HCT116 (cell line): Measurements from ENCODE around the gene TLK1. TPM values are rescaled to one million over a fixed set of nuclear protein-coding genes. Genes with fewer than 3 reads are reported as not detected.

Experiments used
- ATAC-seq: fragments of 200-7000 bp; cut with Tn5 transposase; 2 replicates; pipeline ENCODE4 v1.9.1; 2020; ENCODE audit warnings: mild to moderate bottlenecking, moderate library complexity
- BruUV-seq: library from RNA; stranded (reverse); fragments of 400-500 nt; replicated peaks from 2 replicates; lab custom pipeline; 2021; lab: Mats Ljungman, UMichigan
- CTCF ChIA-PET: fragments of 300-600 bp; sonication (Branson Sonifier 250); formaldehyde crosslinking; loops from one replicate; lab custom pipeline; 2021; ENCODE audit warnings: antibody characterized with exemption; lab: Charles Lee
- POLR2A ChIA-PET: fragments of 300-600, 350-600 bp; sonication (Branson Sonifier 250); formaldehyde crosslinking; loops from one replicate; lab custom pipeline; 2021; ENCODE audit warnings: antibody characterized with exemption; lab: Charles Lee
- RAD21 ChIA-PET, 2 experiments: fragments of 300-600 bp; sonication (Branson Sonifier 250); formaldehyde crosslinking; loops; one replicate each; lab custom pipeline; 2023; ENCODE audit warnings: low total read pairs in 2 of 2; ENCODE audit not compliant: uncharacterized antibody in 2 of 2, unreplicated experiment in 2 of 2, low non-redundant PET in 1 of 2; lab: Charles Lee
- DNase-seq: peaks from one replicate; pipeline ENCODE4 v3.0.0-alpha.2; 2010; ENCODE audit warnings: low read depth, low spot score
- H2AFZ ChIP-seq: fragments of 200-600 bp; shearing (Covaris generic), sonication (generic); 2 replicates; pipeline ENCODE4 v1.6.1; 2017; ENCODE audit warnings: low read depth, mixed run types, mixed read lengths, antibody characterized with exemption, low read length; ENCODE audit not compliant: poor library complexity, severe bottlenecking
- H3K27ac ChIP-seq: 2 replicates; pipeline ENCODE4 v1.5.1; 2012; ENCODE audit warnings: low read depth, low read length
- H3K27me3 ChIP-seq: fragments of 200-600 bp; sonication (generic); 2 replicates; pipeline ENCODE4 v1.6.1; 2016; ENCODE audit warnings: mixed run types, low read length, mixed read lengths; ENCODE audit not compliant: insufficient read depth
- H3K36me3 ChIP-seq, 2 experiments: fragments of 200-500 bp in 1 of 2; fragments of 200-600 bp in 1 of 2; sonication (Bioruptor generic) in 1 of 2; sonication (generic) in 1 of 2; 2 replicates each; pipeline versions ENCODE4 v1.5.1 to v1.6.1; 2014 to 2016; ENCODE audit warnings: low read length in 2 of 2, inconsistent platforms in 1 of 2, mixed read lengths in 1 of 2, mixed run types in 1 of 2; ENCODE audit not compliant: insufficient read depth in 2 of 2, control insufficient read depth in 1 of 2
- H3K4me1 ChIP-seq, 2 experiments: fragments of 200-600 bp in 1 of 2; sonication (generic) in 1 of 2; 2 replicates each; pipeline versions ENCODE4 v1.5.1 to v1.6.1; 2012 to 2017; ENCODE audit warnings: low read length in 2 of 2, inconsistent platforms in 1 of 2, mild to moderate bottlenecking in 1 of 2, mixed read lengths in 1 of 2, mixed run types in 1 of 2, moderate library complexity in 1 of 2; ENCODE audit not compliant: insufficient read depth in 2 of 2, control insufficient read depth in 1 of 2
- H3K4me2 ChIP-seq: fragments of 200-600 bp; sonication (generic); 2 replicates; pipeline ENCODE4 v1.6.1; 2017; ENCODE audit warnings: mixed run types, low read length, mixed read lengths
- H3K4me3 ChIP-seq, 2 experiments: fragments of 200-600 bp in 1 of 2; sonication (generic) in 1 of 2; replicated peaks in 1 of 2; 2 replicates each; pipeline ENCODE4 v1.5.1; 2011 to 2016; ENCODE audit warnings: low read length in 2 of 2, control low read depth in 1 of 2, low read depth in 1 of 2, mild to moderate bottlenecking in 1 of 2, mixed read lengths in 1 of 2, mixed run types in 1 of 2
- H3K79me2 ChIP-seq: fragments of 200-600 bp; sonication (generic); 2 replicates; pipeline ENCODE4 v1.6.1; 2017; ENCODE audit warnings: mild to moderate bottlenecking, mixed run types, low read length, moderate library complexity, mixed read lengths; ENCODE audit not compliant: insufficient read depth
- H3K9ac ChIP-seq: fragments of 200-600 bp; sonication (generic); 2 replicates; pipeline ENCODE4 v1.6.1; 2016; ENCODE audit warnings: low read length, mixed read lengths
- H3K9me2 ChIP-seq: fragments of 200-600 bp; sonication (generic), shearing (Covaris generic); 2 replicates; pipeline ENCODE4 v1.6.1; 2017; ENCODE audit warnings: mixed run types, mild to moderate bottlenecking, moderate library complexity; ENCODE audit not compliant: insufficient read depth
- H3K9me3 ChIP-seq, 2 experiments: fragments of 200-500 bp in 1 of 2; fragments of 200-600 bp in 1 of 2; sonication (Bioruptor generic) in 1 of 2; sonication (generic) in 1 of 2; 2 replicates each; pipeline ENCODE4 v1.6.1; 2014 to 2017; ENCODE audit warnings: low read length in 2 of 2, mixed read lengths in 2 of 2, inconsistent platforms in 1 of 2, low read depth in 1 of 2, mild to moderate bottlenecking in 1 of 2, mixed run types in 1 of 2, moderate library complexity in 1 of 2; ENCODE audit not compliant: control insufficient read depth in 1 of 2, insufficient read depth in 1 of 2
- H4K20me1 ChIP-seq: fragments of 200-600 bp; sonication (generic), shearing (Covaris generic); 2 replicates; pipeline ENCODE4 v1.6.1; 2017; ENCODE audit warnings: mixed run types, mild to moderate bottlenecking, moderate library complexity; ENCODE audit not compliant: insufficient read depth
- CBX3 ChIP-seq: IDR thresholded peaks from 2 replicates; pipeline ENCODE4 v1.6.1; 2012; ENCODE audit warnings: low read depth
- CEBPB ChIP-seq: IDR thresholded peaks from 2 replicates; pipeline ENCODE4 v1.6.1; 2012; ENCODE audit warnings: low read depth
- EGR1 ChIP-seq: IDR thresholded peaks from 2 replicates; pipeline ENCODE4 v1.6.1; 2012; ENCODE audit warnings: low read depth
- ELF1 ChIP-seq: IDR thresholded peaks from 2 replicates; pipeline ENCODE4 v1.6.1; 2012; ENCODE audit warnings: low read depth, borderline replicate concordance
- EZH2 ChIP-seq: fragments of 200-600 bp; sonication (generic); IDR thresholded peaks from 2 replicates; pipeline ENCODE4 v1.6.1; 2017; ENCODE audit warnings: antibody characterized with exemption, mixed run types
- POLR2A ChIP-seq: IDR thresholded peaks from 2 replicates; pipeline ENCODE4 v1.7.0; 2011; ENCODE audit warnings: borderline replicate concordance; ENCODE audit not compliant: insufficient read depth, insufficient read length; ENCODE audit errors: extremely low read depth
- POLR2AphosphoS5 ChIP-seq: IDR thresholded peaks from 2 replicates; pipeline ENCODE4 v1.6.1; 2011; ENCODE audit warnings: mild to moderate bottlenecking, low read depth, low read length, moderate library complexity
- SIN3A ChIP-seq: IDR thresholded peaks from 2 replicates; pipeline ENCODE4 v1.6.1; 2012; ENCODE audit warnings: low read depth
- YY1 ChIP-seq: IDR thresholded peaks from 2 replicates; pipeline ENCODE4 v1.6.1; 2011; ENCODE audit warnings: low read length, low read depth, moderate library complexity, mild to moderate bottlenecking; ENCODE audit not compliant: insufficient replicate concordance; ENCODE audit errors: extremely low read depth
- ZBTB33 ChIP-seq: IDR thresholded peaks from 2 replicates; pipeline ENCODE4 v1.6.1; 2011; ENCODE audit warnings: mild to moderate bottlenecking, low read length, moderate library complexity; ENCODE audit not compliant: insufficient replicate concordance; ENCODE audit errors: extremely low read depth
- ZFX ChIP-seq: fragments of 450-650 bp; IDR thresholded peaks from 2 replicates; pipeline ENCODE4 v1.6.1; 2017
- intact Hi-C: fragments of 100-400 bp; cut with micrococcal nuclease; formaldehyde crosslinking; loops from 2 replicates; pipeline ENCODE4 v1.10.0; 2022
- total RNA-seq: library from RNA; stranded (reverse); gene quantifications from one replicate; pipeline ENCODE4 v1.2.1, GENCODE V29; 2021; ENCODE audit not compliant: unreplicated experiment
- TF ChIP-seq, protein P1 (sequence below): IDR thresholded peaks from 2 replicates; pipeline ENCODE4 v1.6.1; 2012

The TLK1 gene
- total RNA-seq, 1 experiment from 2014 or later = 57.7 TPM

DNA sequence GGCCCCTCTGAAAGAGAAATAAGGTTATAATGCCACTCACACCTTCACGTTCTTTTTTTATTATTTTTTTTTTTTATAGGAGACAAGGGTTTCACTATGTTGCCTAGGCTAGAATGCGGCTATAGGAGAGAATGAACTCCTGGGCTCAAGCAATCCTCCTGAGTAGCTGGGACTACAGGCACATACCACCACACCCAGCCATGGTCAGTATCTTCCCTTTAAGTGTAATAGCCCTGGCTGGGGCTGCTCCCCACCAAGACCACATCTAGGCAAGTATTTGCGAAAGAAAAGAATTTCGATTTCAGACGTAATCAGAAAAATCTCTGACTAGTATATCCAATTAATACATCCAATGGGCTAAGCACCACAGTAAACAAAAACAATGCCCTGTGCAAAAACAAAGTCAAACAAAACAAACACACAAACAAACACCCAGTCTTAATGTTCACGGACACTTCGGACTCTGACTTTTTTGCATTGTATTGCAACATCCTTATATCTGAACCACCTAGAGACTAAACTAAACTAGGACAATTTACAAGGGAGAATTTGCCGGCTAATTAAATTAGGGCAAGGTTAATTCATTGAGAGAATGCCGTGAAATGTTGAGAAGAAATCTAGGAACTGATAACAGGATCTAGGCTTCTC, 49.6 kb upstream of the TLK1 start:
- no peak overlapping the region for H2AFZ ChIP-seq
- no peak overlapping the region for H3K4me2 ChIP-seq
- no peaks in the 10 kb centered on the region for H3K36me3 ChIP-seq
- ATAC-seq (no peak), DNase-seq (no peak)
- no peaks in the 10 kb centered on the region for H4K20me1 ChIP-seq
- CTCF ChIA-PET = no interaction called here
- no peaks in the 10 kb centered on the region for H3K9me2 ChIP-seq
- no peak overlapping the region for H3K27ac ChIP-seq
- H3K79me2 ChIP-seq = no peaks in the 10 kb centered on the region
- no peak overlapping the region for H3K9ac ChIP-seq
- intact Hi-C loops = no loop called here
- TF ChIP-seq ELF1 (no peak), SIN3A (no peak), YY1 (no peak), POLR2A (no peak), EZH2 (no peak), POLR2AphosphoS5 (no peak)
- TF ChIP-seq, all 23 proteins: peak for 0
- no peak overlapping the region for H3K4me3 ChIP-seq
- H3K4me1 ChIP-seq = no peaks in the 10 kb centered on the region
- ChIA-PET RAD21 (no interaction called here), POLR2A (no interaction called here)
- no TSS peak for BruUV-seq
- no peaks in the 10 kb centered on the region for H3K27me3 ChIP-seq
- H3K9me3 ChIP-seq = no peaks in the 10 kb centered on the region

DNA sequence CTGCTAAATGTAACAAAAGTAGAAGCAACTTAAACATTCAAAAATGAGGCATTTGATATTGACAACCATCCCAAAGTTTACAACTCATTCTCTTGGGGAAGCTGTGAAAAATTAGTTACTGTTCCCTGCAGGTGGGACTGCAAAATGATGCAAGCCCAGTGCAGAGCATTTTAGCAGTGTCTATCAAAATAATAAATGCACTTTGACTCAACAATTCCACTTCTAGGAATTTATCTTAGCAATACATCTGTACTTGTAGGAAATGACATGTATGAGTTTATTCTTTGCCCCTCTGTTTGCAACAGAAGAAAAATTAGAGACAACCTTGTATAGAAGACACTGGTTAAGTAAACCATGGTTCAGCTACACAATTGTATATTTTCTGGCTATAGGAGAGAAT, 48.0 kb upstream of the TLK1 start:
- Histone ChIP-seq H3K4me2 (no peak overlapping the region), H2AFZ (no peak overlapping the region), H4K20me1 (no peaks in the 10 kb centered on the region), H3K27ac (no peak overlapping the region), H3K4me1 (no peaks in the 10 kb centered on the region), H3K4me3 (no peak overlapping the region), H3K9ac (no peak overlapping the region), H3K27me3 (no peaks in the 10 kb centered on the region), H3K79me2 (no peaks in the 10 kb centered on the region), H3K9me2 (no peaks in the 10 kb centered on the region), H3K36me3 (no peaks in the 10 kb centered on the region), H3K9me3 (no peaks in the 10 kb centered on the region)
- BruUV-seq = no TSS peak
- ATAC-seq (no peak), DNase-seq (no peak)
- ChIA-PET POLR2A (no interaction called here), RAD21 (no interaction called here), CTCF (no interaction called here)
- no peak for TF ChIP-seq POLR2AphosphoS5
- TF ChIP-seq ZFX = no peak
- no peak for TF ChIP-seq CEBPB
- TF ChIP-seq, protein P1, sequence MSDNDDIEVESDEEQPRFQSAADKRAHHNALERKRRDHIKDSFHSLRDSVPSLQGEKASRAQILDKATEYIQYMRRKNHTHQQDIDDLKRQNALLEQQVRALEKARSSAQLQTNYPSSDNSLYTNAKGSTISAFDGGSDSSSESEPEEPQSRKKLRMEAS = no peak
- no peak for TF ChIP-seq EGR1
- no peak for TF ChIP-seq ZBTB33
- TF ChIP-seq CBX3 = no peak
- intact Hi-C loops = no loop called here
